ENCODE measurements around the gene PRR22.

PRR22 gene

GRCh38 chr19:5814123-5814851 is 29.7 kb upstream of the PRR22 start:
- no peak for DNase-seq (ENCODE audit: low spot score)
- H3K4me3 ChIP-seq = no peak overlapping the region
- TF ChIP-seq CTCF (IDR thresholded peaks at IDR 0.05) = no peak
- H3K27ac ChIP-seq = no peak overlapping the region

- Histone ChIP-seq H3K4me3 (no peak overlapping the region), H3K27ac (no peak overlapping the region)
- DNase-seq (ENCODE audit: low spot score) = no peak
- TF ChIP-seq CTCF (IDR thresholded peaks at IDR 0.05) = no peak
Measured at GRCh38 chr19:5811117-5811516, 26.6 kb upstream of the PRR22 start.

GRCh38 chr19:5809469-5809868 is 24.9 kb upstream of the PRR22 start:
- no peak for DNase-seq (ENCODE audit: low spot score)
- H3K27ac ChIP-seq = no peak overlapping the region
- no peak for TF ChIP-seq CTCF (IDR thresholded peaks at IDR 0.05)
- H3K4me3 ChIP-seq = no peak overlapping the region

GRCh38 chr19:5809053-5809452 is 24.5 kb upstream of the PRR22 start:
- Histone ChIP-seq H3K27ac (no peak overlapping the region), H3K4me3 (no peak overlapping the region)
- DNase-seq (ENCODE audit: low spot score) = no peak
- TF ChIP-seq CTCF (IDR thresholded peaks at IDR 0.05) = no peak

DNA sequence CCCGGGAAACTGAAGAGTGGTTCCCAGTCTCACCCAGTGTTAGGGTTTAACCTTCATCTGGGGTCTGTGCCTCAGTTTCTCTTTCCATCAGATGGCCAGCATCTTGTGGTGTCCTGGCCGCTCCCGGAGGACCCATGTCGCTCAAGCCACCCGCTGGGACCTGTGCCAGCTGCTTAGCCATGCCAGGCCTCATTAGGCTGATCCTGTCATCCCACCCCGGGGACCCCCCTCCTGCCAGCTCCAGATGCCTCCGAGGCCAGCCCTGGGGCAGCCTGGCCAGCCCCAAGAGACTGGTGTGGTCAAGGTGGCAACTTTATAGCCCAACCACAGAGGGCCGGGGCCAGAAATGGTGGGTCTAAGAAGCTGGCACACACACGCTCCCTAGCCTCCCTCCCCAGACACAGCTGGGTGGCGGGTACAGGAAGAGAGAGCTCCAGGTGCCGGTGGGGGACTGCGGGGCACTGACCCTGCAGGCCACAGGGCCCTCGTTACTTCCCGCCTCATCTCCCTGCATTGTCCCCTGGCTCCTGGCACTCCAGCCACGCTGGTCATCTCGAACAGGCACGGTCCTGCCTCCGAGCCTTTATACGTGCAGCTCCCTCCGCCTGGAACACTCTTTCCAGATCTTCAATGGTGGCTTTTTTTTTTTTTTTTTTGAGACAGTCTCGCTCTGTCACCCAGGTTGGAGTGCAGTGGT is 23.7 kb upstream of the PRR22 start:
- Histone ChIP-seq H3K27ac (no peak overlapping the region), H3K4me3 (no peak overlapping the region)
- no peak for TF ChIP-seq CTCF (IDR thresholded peaks at IDR 0.05)
- no peak for DNase-seq (ENCODE audit: low spot score)

GRCh38 chr19:5806905-5807304 is 22.4 kb upstream of the PRR22 start:
- Histone ChIP-seq H3K4me3 (no peak overlapping the region), H3K27ac (no peak overlapping the region)
- no peak for DNase-seq (ENCODE audit: low spot score)
- no peak for TF ChIP-seq CTCF (IDR thresholded peaks at IDR 0.05)

DNA sequence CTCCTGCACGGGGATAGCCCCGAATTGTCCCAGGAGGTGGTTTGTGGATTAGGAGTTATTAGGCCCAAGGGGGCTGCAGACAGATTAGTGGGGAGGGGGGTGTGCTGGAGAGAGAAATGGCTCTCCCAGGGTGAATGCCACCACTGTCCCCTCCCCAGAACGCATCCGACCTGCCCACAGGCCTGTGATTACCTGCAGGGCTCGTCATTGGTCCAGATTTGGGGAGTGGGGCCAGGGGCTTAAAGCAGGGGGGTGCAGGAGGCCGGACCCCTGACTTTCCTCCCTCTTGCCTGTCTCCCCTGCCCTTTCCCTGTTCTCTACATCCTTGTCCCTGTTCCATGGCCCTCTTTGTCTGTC is 21.6 kb upstream of the PRR22 start:
- no peak for DNase-seq (ENCODE audit: low spot score)
- TF ChIP-seq CTCF (IDR thresholded peaks at IDR 0.05) = peak; percentile 5
- Histone ChIP-seq H3K27ac (no peak overlapping the region), H3K4me3 (no peak overlapping the region)
